ENCODE data around the gene ATP2B1.

ATP2B1 gene

DNA sequence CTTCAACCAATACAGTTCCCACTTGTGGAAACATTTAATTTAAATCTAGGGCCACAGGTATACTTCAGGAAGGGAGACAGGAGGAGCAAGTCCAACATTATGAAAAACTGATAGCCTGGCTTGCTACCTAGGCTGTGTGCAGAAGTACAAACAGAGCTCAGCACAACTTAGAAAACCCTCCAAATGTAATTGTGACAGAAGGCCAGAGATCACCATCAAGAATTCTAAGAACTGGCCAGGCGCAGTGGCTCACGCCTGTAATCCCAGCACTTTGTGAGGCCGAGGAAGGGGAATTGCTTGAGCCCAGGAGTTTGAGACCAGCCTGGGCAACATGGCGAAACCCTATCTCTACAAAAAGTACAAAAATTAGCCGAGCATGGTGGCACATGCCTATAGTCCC is 14.1 kb downstream of the ATP2B1 start:
- no peak for DNase-seq (ENCODE audit: low read depth in 2 of 2, low spot score in 1 of 2)

DNA sequence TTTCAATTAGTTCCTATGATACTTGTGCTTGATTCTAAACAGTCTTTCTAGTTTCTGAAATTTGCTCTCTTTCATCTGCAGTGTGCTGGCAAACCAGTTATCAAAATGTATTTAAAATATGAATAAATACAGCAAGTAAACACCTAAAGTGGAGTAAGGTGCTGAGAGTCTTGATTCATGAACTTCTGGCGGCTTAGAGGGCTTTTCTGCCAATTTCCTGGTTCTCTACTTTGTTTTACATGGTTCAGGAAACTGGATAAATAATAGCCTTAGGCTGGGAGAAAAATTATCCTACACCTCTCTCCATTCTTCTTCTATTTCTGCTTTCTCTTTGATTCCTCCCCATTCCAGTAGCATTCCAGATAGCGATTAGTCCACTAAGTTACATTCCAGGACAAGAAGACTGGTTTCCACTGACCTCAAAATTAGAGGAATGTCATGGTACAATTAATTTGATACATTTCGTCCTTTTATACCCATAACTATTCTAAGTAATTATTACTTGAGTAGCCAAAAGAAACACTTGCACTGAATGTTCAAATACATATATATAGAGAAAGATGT is 14.9 kb downstream of the ATP2B1 start:
- DNase-seq (ENCODE audit: low read depth in 2 of 2, low spot score in 1 of 2): no peak

DNA sequence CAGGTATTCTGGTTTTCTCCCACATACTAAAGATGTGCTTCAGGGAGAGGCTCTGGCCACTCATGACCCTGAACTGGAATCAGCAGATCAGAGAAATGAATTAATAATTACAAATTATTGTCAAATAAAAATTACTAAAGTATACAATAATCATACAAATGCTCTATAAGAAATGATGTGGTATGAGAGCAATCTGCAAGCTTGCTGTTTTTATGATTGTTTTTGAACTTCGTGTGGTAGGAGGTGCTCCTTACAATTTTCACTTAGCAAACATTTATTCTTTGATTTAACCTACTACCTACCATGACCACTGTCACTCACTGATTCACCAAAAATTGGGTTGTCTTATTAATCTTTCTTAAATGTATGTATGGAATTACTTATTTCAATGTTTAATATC is 16.2 kb downstream of the ATP2B1 start:
- DNase-seq (ENCODE audit: low read depth in 2 of 2, low spot score in 1 of 2): no peak

DNA sequence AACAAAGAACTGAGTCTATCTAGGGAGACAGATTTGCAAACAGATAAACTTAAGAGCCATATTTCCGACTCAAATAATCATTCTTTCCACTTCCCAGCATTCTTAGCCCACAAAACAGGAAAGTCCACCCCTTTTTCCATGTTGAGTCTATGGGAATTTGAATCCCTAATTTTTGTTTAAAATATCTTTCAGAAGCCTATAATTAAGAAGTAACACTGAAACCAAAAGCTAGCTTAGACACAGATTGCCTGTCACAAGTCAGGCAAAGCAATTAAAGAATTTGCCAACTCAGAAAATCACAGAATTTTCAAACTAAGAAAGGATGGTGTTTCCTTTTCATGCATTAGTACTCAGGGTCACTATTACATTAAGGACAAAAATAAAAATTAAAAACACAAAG is 17.0 kb downstream of the ATP2B1 start:
- no peak for DNase-seq (ENCODE audit: low read depth in 2 of 2, low spot score in 1 of 2)

DNA sequence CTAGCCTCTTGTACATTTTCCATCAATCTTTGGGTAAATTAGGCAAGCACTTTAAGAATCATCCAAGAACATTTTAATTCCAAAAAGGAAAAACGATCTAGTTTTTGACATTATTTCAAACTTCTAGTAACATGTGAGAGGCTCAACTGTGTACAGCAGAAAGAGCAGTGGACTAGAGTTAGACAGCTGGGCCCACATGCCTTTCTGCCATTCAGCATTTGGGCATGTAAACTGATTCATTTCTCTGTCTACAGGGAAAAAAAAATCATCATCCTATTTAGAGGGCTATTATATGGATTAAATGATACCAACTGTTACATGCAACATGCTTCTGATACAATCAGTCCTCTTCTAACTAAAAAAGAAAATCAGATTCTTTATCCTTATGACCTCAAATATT is 17.7 kb downstream of the ATP2B1 start:
- DNase-seq (ENCODE audit: low read depth in 2 of 2, low spot score in 1 of 2): no peak

DNA sequence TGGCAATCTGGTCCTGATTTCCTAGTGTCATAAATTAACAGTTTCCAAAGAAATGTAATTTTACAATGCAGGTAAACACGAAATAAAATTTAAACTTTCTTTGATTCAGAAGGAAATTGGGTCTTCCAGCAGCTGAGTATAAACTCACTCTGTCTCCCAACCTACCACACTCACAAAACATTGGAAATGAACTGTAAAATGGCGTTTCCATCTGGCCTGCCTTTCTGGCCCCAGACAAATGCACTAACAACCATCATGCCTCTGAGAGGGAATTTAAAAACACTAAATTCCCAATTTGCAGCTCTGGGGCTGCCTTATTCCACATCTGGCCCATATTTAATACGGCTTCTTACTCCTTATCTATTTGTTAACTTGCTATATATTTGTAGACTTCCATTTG is 19.3 kb downstream of the ATP2B1 start:
- DNase-seq (ENCODE audit: low read depth in 2 of 2, low spot score in 1 of 2): no peak

DNA sequence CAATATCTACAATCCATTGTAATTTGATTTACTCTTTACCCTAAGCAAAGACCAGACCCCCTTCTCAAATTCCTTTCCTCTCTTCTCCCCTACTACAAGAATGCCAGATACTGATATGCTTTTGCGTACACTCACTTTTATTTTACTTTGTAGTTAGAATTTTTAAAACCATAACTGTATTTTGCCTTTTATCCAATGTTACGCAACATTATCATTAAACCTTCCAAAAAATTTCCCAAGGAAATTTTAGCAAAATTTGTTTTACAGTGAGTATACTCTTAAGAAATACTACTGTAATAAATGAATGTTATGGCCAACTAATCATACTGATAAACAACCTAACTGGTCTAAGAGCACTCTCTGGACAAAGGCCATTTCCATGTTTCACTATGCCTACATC is 22.3 kb downstream of the ATP2B1 start:
- no peak for DNase-seq (ENCODE audit: low read depth in 2 of 2, low spot score in 1 of 2)

DNA sequence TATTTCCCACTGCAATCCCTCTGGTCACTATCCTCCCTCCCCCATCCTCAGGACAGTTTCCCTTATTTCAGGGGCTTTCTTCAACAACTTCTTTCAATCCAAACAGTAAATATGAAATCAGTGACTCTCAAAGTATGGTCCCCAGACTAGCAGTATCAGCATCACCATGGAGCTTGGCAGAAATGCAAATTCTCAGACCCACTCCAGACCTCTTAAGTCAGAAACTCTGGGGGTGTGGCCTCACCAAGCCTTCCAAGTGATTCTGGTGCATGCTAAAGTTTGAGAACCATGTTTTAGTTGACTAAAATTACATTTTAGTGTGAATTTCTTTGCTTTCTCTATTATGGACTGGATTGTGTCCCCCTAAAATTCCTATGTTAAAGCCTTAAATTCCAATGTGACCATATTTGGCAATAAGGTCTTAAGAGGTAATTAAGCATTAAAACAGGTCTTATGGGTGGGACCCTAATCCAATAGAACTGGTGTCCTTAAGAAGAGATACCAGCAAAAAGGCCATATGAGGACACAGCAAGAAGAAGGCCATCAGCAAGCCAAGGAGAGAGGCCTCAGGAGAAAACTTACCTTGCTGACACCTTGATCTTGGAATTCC is 23.2 kb downstream of the ATP2B1 start:
- no peak for DNase-seq (ENCODE audit: low read depth in 2 of 2, low spot score in 1 of 2)

DNA sequence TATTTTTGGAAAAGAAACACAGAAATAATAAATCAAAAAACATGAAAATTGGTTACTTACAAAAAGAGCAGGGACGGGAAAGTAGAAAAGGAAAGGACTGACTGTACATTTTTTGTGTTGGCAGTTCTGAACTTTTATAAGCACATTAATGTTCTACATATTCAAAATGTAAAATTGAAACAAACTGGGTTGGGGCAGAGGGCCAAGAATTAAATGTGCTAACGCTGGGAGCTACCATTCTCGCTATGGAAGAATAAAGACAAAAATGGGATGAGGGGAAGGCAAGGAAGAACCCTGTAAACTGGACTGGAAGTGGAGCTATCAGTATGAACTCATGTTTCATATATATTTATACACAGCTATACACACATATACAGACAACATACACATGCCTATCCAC is 24.5 kb downstream of the ATP2B1 start:
- DNase-seq (ENCODE audit: low read depth in 2 of 2, low spot score in 1 of 2): no peak

DNA sequence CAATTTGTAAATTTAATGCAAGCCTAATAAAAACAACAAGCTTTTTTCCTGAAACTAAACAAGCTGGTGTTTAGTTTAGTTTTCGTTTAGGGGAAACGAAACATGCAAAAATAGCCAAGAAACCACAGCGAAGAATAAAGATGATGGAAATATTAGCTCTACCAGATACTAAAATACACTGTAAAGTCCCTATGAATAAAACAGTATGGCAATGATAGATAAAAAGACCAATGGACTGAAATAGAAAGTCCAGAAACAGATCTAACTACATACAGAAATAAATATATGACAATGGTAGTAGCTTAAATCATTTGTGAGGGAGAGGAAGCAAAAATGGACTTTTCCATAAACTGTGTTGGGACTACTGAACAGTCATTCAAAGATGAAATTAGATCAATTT is 26.4 kb downstream of the ATP2B1 start:
- no peak for DNase-seq (ENCODE audit: low read depth in 2 of 2, low spot score in 1 of 2)

DNA sequence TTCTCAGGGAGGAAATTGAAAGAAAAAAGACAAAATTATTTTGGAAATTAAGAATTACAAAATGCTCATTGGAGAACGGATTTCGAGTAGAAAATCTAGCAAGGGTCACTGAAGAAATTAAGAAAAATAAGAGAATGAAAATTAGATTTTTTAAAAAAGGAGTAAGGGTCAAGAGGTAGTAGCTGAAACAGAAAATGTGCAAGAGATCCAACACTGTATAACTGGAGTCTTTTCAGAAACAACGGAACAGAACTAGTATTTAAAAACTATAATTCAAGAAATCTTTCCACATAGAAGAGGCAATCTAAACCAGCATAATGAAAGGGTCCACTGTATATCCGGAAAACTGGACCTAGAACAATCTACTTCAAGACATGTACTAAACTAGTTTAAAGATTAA is 28.2 kb downstream of the ATP2B1 start:
- no peak for DNase-seq (ENCODE audit: low read depth in 2 of 2, low spot score in 1 of 2)

DNA sequence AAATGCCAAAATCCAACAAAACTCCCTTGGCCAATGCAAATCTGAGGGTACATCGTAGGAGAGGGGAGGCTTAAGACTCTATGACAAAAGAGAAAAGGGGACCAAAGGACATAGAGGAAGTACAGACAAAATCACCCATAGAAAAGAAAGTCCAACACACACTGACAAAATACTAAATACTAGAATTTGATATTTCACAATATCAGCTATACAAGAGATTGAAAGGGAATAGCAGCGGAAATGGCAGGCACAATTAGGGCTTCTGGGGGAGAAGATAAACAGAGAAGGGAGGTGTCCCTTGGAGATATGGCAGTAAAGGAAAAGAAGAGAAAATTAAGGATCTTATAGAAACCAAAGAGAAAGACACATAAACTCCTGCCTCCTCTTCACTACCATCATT is 29.0 kb downstream of the ATP2B1 start:
- no peak for DNase-seq (ENCODE audit: low read depth in 2 of 2, low spot score in 1 of 2)

DNA sequence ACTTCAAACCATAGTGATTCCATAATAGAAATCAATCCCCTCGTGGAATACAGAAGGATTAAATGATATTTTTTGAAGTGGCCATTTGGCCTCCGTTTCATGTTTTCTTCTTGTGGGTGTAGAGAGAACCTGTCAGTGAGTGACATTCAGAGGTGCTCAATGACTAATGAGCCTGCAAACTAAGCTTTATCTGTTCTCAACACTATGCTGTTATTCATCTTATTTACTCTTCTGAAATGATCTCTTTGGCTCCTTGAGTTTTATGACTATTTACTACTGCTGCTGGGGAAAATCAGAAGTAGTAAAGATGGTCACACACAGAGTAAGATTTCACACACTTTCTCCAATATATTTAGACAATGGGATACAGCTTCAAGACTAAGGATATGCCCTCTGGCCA is 30.4 kb downstream of the ATP2B1 start:
- no peak for DNase-seq (ENCODE audit: low read depth in 2 of 2, low spot score in 1 of 2)

DNA sequence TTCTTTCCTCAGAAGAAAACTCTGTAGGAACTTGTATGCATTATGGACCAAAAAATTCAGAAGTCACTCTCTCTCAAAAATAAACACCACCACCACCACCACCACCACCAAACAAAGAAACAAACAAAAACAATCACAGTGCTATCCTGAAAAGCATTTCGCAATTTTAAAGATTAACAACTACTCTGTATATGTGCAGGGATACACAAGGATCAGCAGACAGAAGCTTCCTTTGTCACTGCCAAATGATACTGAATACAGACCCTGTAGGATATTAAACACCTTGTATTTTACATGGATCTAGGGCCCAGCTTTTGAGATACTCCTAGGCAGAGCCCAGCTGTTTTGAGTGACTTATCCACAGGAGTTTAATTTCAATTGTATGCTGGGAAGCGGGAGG is 31.7 kb downstream of the ATP2B1 start:
- no peak for DNase-seq (ENCODE audit: low read depth in 2 of 2, low spot score in 1 of 2)

DNA sequence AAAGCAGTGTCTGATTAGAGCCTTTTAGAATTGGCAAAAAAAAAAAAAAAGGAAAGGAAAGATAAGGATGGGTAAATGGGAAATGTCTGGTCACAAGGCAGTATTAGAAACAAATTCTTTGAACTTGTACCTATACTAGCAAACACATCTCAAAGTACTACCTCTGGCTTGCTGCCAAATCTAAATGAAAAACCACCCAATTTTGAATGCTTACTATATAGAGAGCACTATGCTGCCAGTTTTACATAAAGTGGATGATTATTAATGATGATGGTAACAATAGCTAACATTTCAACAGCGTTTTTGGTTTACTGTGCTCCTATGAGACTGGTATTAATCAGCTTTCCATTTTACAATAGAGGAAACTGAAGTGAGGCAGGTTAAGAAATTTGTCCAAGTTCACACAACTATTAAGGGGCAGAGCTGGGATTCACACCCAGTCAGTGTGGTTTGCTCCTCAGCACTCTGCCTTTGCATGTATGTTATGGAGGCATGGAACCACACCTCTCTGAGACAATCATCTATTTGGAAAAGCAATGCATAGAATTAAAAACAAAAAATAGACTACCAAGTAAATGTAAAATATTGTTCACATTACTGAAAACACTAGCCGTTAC is 34.2 kb downstream of the ATP2B1 start:
- DNase-seq (ENCODE audit: low read depth in 2 of 2, low spot score in 1 of 2): no peak

DNA sequence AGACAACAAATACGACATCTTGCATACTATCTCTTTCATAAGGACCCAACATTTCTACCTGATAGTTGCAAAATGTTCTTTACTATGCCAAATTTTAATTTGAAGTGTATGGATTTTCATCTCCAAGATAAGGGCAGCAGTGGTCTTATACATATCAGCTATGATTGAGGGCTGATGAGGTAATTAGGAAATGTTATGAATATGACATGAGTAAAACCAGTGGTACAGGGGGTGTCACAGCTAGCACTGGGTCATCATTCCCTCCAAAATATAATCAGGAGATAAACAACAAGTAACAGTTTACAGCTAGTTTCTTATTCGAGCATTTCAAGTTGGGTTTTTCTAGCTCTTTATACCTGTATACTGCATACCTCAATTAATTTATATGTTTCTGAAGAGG is 35.0 kb downstream of the ATP2B1 start:
- DNase-seq (ENCODE audit: low read depth in 2 of 2, low spot score in 1 of 2): no peak

DNA sequence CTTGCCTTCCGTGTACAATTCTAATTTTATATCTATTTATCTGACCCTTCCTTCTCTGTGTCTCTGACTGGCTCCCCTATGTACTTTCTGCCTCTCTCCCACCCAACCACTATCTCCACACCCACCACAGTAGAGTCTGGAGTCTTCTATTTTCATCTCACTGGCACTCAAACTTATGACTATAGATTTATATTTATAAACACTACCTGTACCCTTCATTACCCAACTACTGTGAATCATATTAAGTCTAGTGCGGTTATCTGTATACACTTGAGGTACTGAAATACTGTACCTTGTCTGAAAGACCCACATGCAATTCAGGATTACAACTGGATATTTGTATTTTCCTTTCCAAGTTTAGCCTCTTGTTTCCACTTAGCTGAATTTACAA is 36.1 kb downstream of the ATP2B1 start:
- DNase-seq (ENCODE audit: low read depth in 2 of 2, low spot score in 1 of 2): no peak

DNA sequence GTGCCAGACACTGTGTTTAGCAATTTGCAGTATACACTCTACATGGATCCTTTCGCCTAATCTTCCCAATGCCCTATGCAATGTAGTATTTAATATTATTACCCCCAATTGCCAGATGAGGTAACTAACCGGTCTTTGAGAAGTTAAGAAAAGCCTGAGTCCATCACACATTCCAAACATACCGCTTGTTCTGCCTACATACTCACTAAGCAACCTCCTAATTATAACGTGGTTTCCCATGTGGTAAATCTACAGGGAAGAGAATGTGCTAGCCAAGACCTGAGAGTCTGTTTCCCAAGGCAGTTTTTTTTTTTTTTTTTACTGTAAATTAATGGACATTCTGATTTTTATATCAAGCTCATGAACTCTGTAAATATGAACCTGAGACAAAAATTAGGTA is 37.2 kb downstream of the ATP2B1 start:
- no peak for DNase-seq (ENCODE audit: low read depth in 2 of 2, low spot score in 1 of 2)

DNA sequence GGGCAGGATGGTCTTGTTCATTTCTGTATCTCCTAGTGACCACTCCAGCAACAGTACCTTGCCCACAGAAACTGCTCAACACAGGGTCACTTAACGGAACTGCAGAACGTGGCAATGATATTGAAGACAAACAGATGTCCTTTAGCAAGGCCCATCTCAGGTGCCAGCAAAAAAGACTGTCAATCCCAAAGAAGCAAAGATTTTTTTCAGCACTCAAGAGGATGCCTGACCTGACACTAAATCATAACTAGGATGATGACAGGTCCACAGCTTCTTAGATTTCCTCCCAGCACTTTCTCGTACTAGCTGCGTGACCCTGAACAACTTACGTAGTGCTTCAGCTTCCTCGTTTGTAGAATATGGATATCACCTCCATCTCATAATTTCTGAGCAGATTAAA is 39.4 kb downstream of the ATP2B1 start:
- DNase-seq (ENCODE audit: low read depth in 2 of 2, low spot score in 1 of 2): no peak

DNA sequence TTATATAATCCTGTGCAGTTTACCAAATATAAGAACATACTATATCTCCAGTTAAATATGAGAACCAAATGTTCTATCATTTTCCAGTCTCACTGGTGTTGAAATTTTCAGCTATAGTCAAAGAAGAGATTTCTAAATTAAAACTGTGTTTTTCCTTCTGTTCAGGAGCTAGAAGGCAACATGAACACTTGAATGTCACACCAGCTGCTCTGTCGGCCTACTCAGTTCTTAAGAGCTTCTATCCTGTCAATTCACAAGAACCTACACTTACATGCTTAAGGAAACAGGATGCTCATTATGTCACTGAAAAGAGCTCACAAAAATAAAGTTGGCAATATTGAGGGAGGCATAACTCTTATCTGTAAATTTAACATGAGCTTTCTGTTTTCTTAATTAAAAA is 43.1 kb downstream of the ATP2B1 start:
- DNase-seq (ENCODE audit: low read depth in 2 of 2, low spot score in 1 of 2): no peak

DNA sequence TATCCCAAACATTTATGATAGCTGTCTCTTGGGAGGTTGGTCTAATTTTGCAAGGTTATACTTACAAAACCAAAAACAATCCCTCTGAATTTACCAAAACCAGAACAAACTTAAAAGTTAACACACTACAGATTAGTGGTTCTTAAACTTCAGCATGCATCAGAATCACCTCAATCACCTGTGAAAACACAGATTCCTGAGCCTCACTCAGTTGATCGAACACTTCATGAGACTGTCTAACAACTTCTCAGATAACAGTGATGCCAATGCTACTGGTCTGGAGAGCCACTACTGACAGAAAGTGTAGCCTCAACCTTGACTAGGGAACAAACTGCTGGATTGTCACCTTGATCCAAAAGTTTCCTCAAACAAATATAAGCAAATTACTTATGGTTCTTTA is 44.2 kb downstream of the ATP2B1 start:
- DNase-seq (ENCODE audit: low read depth in 2 of 2, low spot score in 1 of 2): no peak

DNA sequence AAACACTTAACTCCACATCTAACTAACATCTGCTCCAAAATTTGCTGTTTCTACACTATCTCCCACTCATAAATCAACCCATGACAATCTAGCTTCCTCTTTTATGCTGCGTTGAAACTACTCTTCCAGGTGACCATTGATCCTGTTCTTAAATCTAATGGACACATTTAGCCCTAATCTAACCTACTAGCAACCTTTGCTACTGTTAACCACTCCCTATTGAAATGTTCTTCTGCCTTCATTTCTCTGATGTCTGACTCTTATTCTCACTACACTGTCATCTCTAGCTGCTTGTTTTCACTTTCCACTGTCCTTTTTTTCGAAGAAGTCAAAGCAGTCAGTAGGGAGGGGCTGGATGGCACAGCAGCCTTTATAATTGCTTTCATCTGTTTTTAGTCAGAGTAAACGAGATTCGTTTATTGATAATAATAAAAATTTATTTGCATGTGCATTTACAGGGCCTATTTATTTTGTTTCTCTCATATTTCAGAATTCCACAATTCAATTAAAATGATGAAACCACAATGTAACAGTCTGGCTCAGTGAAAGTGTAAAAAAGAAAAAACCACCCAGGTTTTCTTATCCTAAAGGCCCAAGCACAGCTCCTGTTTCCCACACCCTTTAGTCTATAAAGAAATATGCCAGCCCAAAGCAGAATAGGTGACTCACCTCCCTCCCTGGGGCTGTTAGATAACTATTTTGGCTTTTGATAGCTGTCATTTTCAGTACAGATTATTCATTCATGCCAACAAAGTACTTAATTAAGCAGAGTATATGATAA is 44.9 kb downstream of the ATP2B1 start:
- no peak for DNase-seq (ENCODE audit: low read depth in 2 of 2, low spot score in 1 of 2)
